GM12878 (cell line): ENCODE data around the gene HMCN2. TPM values are rescaled to one million over a fixed set of nuclear protein-coding genes. Genes with fewer than 3 reads are reported as not detected.

Experiments used
- ATF7 ChIP-seq: fragments of 450-650 bp; IDR thresholded peaks from 2 replicates; pipeline ENCODE4 v1.6.1; 2016; ENCODE audit warnings: low read depth, mild to moderate bottlenecking
- NRF1 ChIP-seq: conservative IDR thresholded peaks from 2 replicates; pipeline ENCODE4 v1.6.1; 2011; ENCODE audit warnings: mild to moderate bottlenecking, low read depth, low read length, improper control_type of control experiment
- RBBP5 ChIP-seq: fragments of 200-600 bp; sonication (generic); conservative IDR thresholded peaks from 2 replicates; pipeline ENCODE4 v1.6.1; 2016
- ZNF622 ChIP-seq: fragments of 450-650 bp; IDR thresholded peaks from 2 replicates; pipeline ENCODE4 v1.6.1; 2017; ENCODE audit warnings: mild to moderate bottlenecking, inconsistent platforms
- polyA plus RNA-seq, 11 experiments: library from polyadenylated mRNA; depleted of rRNA in 4 of 11; unstranded in 6 of 11; stranded (reverse) in 5 of 11; fragments of >200 nt; fragmentation: Nextera tagmentation in 4 of 11; fragmentation: Illumina TruSeq in 1 of 11; extraction: Ambion mirVana in 4 of 11; extraction: Trizol in 1 of 11; gene quantifications; 1 replicate in 1 of 11; 2 replicates in 10 of 11; pipeline versions ENCODE4 v1.2.1 to v1.2.3, GENCODE V29; 2011 to 2016; ENCODE audit warnings: inconsistent platforms in 2 of 11, missing spikeins in 2 of 11, low read depth in 1 of 11
- total RNA-seq, 4 experiments: library from RNA; depleted of rRNA in 3 of 4; stranded (reverse); fragments of >200 nt in 3 of 4; fragmentation: Illumina TruSeq in 1 of 4; extraction: Trizol in 1 of 4; gene quantifications; 2 replicates each; pipeline versions ENCODE4 v1.2.1 to v1.2.3, GENCODE V29; 2013 to 2021
- TF ChIP-seq, protein P1 (sequence below): IDR thresholded peaks from 2 replicates; pipeline ENCODE4 v1.6.1; 2012; ENCODE audit warnings: mild to moderate bottlenecking, low read depth, low read length
- TF ChIP-seq, protein P2 (sequence below): fragments of 450-650 bp; formaldehyde crosslinking; IDR thresholded peaks from 2 replicates; pipeline ENCODE4 v1.4.0; 2020; ENCODE audit warnings: mild to moderate bottlenecking, moderate library complexity
- TF ChIP-seq, protein P3 (sequence below): fragments of 450-650 bp; IDR thresholded peaks from 2 replicates; pipeline ENCODE4 v1.6.1; 2017; ENCODE audit warnings: antibody characterized with exemption, mild to moderate bottlenecking, moderate library complexity
- TF ChIP-seq, protein P4 (sequence below): IDR thresholded peaks from 2 replicates; pipeline ENCODE4 v1.6.1; 2011; ENCODE audit warnings: mild to moderate bottlenecking, low read depth, low read length, moderate library complexity; ENCODE audit not compliant: insufficient replicate concordance

HMCN2 gene
- total and polyA plus RNA-seq, 10 of the 15 experiments (the other 5 are each of a cell fraction or from before 2014, with no cell fraction given): 0.04 TPM; not detected in 9

DNA sequence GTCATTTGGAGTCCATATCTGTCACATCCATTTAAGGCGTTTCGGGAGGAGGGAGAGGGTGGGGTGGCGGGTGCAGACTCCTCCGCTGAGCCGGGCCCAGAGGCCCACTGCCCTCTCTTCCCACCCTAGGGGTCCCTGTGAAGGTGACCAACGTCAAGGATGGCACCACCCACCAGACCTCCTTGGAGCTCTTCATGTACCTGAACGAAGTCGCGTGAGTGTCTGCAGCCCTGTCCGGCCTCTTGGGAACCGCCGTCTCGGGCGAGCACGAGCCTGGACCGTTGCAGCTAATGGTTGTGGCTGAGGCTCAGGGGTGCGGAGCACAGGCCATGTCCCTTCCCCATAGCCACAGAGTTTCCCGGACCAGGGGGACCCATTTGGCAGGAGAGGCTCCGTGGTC lies 214.0 kb downstream of the HMCN2 start (continued):
- TF ChIP-seq, protein P1, sequence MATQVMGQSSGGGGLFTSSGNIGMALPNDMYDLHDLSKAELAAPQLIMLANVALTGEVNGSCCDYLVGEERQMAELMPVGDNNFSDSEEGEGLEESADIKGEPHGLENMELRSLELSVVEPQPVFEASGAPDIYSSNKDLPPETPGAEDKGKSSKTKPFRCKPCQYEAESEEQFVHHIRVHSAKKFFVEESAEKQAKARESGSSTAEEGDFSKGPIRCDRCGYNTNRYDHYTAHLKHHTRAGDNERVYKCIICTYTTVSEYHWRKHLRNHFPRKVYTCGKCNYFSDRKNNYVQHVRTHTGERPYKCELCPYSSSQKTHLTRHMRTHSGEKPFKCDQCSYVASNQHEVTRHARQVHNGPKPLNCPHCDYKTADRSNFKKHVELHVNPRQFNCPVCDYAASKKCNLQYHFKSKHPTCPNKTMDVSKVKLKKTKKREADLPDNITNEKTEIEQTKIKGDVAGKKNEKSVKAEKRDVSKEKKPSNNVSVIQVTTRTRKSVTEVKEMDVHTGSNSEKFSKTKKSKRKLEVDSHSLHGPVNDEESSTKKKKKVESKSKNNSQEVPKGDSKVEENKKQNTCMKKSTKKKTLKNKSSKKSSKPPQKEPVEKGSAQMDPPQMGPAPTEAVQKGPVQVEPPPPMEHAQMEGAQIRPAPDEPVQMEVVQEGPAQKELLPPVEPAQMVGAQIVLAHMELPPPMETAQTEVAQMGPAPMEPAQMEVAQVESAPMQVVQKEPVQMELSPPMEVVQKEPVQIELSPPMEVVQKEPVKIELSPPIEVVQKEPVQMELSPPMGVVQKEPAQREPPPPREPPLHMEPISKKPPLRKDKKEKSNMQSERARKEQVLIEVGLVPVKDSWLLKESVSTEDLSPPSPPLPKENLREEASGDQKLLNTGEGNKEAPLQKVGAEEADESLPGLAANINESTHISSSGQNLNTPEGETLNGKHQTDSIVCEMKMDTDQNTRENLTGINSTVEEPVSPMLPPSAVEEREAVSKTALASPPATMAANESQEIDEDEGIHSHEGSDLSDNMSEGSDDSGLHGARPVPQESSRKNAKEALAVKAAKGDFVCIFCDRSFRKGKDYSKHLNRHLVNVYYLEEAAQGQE: no peak
- TF ChIP-seq RBBP5 (no peak), NRF1 (no peak), ZNF622 (no peak), ATF7 (no peak)
- TF ChIP-seq, protein P2, sequence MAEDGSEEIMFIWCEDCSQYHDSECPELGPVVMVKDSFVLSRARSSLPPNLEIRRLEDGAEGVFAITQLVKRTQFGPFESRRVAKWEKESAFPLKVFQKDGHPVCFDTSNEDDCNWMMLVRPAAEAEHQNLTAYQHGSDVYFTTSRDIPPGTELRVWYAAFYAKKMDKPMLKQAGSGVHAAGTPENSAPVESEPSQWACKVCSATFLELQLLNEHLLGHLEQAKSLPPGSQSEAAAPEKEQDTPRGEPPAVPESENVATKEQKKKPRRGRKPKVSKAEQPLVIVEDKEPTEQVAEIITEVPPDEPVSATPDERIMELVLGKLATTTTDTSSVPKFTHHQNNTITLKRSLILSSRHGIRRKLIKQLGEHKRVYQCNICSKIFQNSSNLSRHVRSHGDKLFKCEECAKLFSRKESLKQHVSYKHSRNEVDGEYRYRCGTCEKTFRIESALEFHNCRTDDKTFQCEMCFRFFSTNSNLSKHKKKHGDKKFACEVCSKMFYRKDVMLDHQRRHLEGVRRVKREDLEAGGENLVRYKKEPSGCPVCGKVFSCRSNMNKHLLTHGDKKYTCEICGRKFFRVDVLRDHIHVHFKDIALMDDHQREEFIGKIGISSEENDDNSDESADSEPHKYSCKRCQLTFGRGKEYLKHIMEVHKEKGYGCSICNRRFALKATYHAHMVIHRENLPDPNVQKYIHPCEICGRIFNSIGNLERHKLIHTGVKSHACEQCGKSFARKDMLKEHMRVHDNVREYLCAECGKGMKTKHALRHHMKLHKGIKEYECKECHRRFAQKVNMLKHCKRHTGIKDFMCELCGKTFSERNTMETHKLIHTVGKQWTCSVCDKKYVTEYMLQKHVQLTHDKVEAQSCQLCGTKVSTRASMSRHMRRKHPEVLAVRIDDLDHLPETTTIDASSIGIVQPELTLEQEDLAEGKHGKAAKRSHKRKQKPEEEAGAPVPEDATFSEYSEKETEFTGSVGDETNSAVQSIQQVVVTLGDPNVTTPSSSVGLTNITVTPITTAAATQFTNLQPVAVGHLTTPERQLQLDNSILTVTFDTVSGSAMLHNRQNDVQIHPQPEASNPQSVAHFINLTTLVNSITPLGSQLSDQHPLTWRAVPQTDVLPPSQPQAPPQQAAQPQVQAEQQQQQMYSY (CRISPR knock-in tag): no peak
- TF ChIP-seq, protein P3, sequence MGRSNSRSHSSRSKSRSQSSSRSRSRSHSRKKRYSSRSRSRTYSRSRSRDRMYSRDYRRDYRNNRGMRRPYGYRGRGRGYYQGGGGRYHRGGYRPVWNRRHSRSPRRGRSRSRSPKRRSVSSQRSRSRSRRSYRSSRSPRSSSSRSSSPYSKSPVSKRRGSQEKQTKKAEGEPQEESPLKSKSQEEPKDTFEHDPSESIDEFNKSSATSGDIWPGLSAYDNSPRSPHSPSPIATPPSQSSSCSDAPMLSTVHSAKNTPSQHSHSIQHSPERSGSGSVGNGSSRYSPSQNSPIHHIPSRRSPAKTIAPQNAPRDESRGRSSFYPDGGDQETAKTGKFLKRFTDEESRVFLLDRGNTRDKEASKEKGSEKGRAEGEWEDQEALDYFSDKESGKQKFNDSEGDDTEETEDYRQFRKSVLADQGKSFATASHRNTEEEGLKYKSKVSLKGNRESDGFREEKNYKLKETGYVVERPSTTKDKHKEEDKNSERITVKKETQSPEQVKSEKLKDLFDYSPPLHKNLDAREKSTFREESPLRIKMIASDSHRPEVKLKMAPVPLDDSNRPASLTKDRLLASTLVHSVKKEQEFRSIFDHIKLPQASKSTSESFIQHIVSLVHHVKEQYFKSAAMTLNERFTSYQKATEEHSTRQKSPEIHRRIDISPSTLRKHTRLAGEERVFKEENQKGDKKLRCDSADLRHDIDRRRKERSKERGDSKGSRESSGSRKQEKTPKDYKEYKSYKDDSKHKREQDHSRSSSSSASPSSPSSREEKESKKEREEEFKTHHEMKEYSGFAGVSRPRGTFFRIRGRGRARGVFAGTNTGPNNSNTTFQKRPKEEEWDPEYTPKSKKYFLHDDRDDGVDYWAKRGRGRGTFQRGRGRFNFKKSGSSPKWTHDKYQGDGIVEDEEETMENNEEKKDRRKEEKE: no peak
- TF ChIP-seq, protein P4, sequence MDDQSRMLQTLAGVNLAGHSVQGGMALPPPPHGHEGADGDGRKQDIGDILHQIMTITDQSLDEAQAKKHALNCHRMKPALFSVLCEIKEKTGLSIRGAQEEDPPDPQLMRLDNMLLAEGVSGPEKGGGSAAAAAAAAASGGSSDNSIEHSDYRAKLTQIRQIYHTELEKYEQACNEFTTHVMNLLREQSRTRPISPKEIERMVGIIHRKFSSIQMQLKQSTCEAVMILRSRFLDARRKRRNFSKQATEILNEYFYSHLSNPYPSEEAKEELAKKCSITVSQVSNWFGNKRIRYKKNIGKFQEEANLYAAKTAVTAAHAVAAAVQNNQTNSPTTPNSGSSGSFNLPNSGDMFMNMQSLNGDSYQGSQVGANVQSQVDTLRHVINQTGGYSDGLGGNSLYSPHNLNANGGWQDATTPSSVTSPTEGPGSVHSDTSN: no peak
